Trophoblast cell (in vitro differentiated cells and primary cell): Measurements from ENCODE around the gene C5orf58.

Experiments used
- DNase-seq, 2 donors: peaks; one replicate each; pipeline ENCODE4 v3.0.0-alpha.2; 2016
- H2AFZ ChIP-seq: 2 replicates; pipeline ENCODE4 v1.6.1; 2013; ENCODE audit warnings: low read length, moderate library complexity, mild to moderate bottlenecking; ENCODE audit not compliant: insufficient read depth, poor library complexity
- H2AK5ac ChIP-seq: 2 replicates; pipeline ENCODE4 v1.6.1; 2013; ENCODE audit warnings: mild to moderate bottlenecking, low read length
- H2BK120ac ChIP-seq: 2 replicates; pipeline ENCODE4 v1.6.1; 2013; ENCODE audit warnings: low read length, mild to moderate bottlenecking, moderate library complexity; ENCODE audit not compliant: insufficient read depth, poor library complexity
- H2BK12ac ChIP-seq: 2 replicates; pipeline ENCODE4 v1.6.1; 2013; ENCODE audit warnings: mild to moderate bottlenecking, low read length, moderate library complexity
- H2BK5ac ChIP-seq: 2 replicates; pipeline ENCODE4 v1.6.1; 2013; ENCODE audit warnings: low read length, low read depth, moderate library complexity, mild to moderate bottlenecking; ENCODE audit not compliant: poor library complexity
- H3K14ac ChIP-seq: 2 replicates; pipeline ENCODE4 v1.6.1; 2013; ENCODE audit warnings: mild to moderate bottlenecking, low read length
- H3K18ac ChIP-seq: 2 replicates; pipeline ENCODE4 v1.6.1; 2013; ENCODE audit warnings: mild to moderate bottlenecking, low read length
- H3K23ac ChIP-seq: 2 replicates; pipeline ENCODE4 v1.6.1; 2013; ENCODE audit warnings: low read length
- H3K27ac ChIP-seq: 2 replicates; pipeline ENCODE4 v1.5.1; 2013; ENCODE audit warnings: low read depth, mild to moderate bottlenecking, inconsistent platforms, low read length, moderate library complexity
- H3K27me3 ChIP-seq: 2 replicates; pipeline ENCODE4 v1.6.1; 2013; ENCODE audit warnings: inconsistent platforms, mild to moderate bottlenecking, low read length, moderate library complexity; ENCODE audit not compliant: insufficient read depth
- H3K36me3 ChIP-seq, 2 experiments: 1 replicate in 1 of 2; 2 replicates in 1 of 2; pipeline ENCODE4 v1.6.1; 2013; ENCODE audit warnings: low read length in 2 of 2, mild to moderate bottlenecking in 2 of 2, moderate library complexity in 1 of 2; ENCODE audit not compliant: insufficient read depth in 2 of 2, control insufficient read depth in 1 of 2
- H3K4ac ChIP-seq: 2 replicates; pipeline ENCODE4 v1.6.1; 2013; ENCODE audit warnings: low read depth, mild to moderate bottlenecking, low read length, moderate library complexity
- H3K4me1 ChIP-seq, 2 experiments: 1 replicate in 1 of 2; 2 replicates in 1 of 2; pipeline ENCODE4 v1.6.1; 2013; ENCODE audit warnings: low read length in 2 of 2, mild to moderate bottlenecking in 2 of 2, moderate library complexity in 1 of 2; ENCODE audit not compliant: insufficient read depth in 2 of 2, control insufficient read depth in 1 of 2
- H3K4me2 ChIP-seq: 2 replicates; pipeline ENCODE4 v1.6.1; 2013; ENCODE audit warnings: inconsistent platforms, mild to moderate bottlenecking, low read length, moderate library complexity
- H3K4me3 ChIP-seq: 2 replicates; pipeline ENCODE4 v1.5.1; 2013; ENCODE audit warnings: mild to moderate bottlenecking, low read depth, low read length, inconsistent platforms
- H3K79me1 ChIP-seq: one replicate; pipeline ENCODE4 v1.6.1; 2013; ENCODE audit warnings: low read length
- H3K79me2 ChIP-seq: 2 replicates; pipeline ENCODE4 v1.6.1; 2013; ENCODE audit warnings: low read length, mild to moderate bottlenecking; ENCODE audit not compliant: control insufficient read depth, insufficient read depth, poor library complexity
- H3K9ac ChIP-seq: 2 replicates; pipeline ENCODE4 v1.6.1; 2013; ENCODE audit warnings: mild to moderate bottlenecking, low read length
- H3K9me3 ChIP-seq: 2 replicates; pipeline ENCODE4 v1.6.1; 2013; ENCODE audit warnings: low read depth, mild to moderate bottlenecking, control low read depth, inconsistent platforms, low read length; ENCODE audit not compliant: insufficient read depth
- H4K12ac ChIP-seq: 2 replicates; pipeline ENCODE4 v1.6.1; 2013; ENCODE audit warnings: low read depth, mild to moderate bottlenecking, low read length, moderate library complexity
- H4K8ac ChIP-seq: 2 replicates; pipeline ENCODE4 v1.6.1; 2013; ENCODE audit warnings: low read depth, mild to moderate bottlenecking, low read length, moderate library complexity
- H4K91ac ChIP-seq: one replicate; pipeline ENCODE4 v1.6.1; 2013; ENCODE audit warnings: low read depth, mild to moderate bottlenecking, low read length, moderate library complexity
- WGBS: extraction: QIAGEN DNeasy Blood & Tissue Kit; methylation state at CpG from one replicate; pipeline ENCODE4 v1.1.7; 2013; ENCODE audit warnings: missing lambda C conversion rate; ENCODE audit not compliant: insufficient read length, insufficient coverage; ENCODE audit errors: extremely low coverage; 5-methylcytosine and 5-hydroxymethylcytosine counted together

The C5orf58 gene

DNA sequence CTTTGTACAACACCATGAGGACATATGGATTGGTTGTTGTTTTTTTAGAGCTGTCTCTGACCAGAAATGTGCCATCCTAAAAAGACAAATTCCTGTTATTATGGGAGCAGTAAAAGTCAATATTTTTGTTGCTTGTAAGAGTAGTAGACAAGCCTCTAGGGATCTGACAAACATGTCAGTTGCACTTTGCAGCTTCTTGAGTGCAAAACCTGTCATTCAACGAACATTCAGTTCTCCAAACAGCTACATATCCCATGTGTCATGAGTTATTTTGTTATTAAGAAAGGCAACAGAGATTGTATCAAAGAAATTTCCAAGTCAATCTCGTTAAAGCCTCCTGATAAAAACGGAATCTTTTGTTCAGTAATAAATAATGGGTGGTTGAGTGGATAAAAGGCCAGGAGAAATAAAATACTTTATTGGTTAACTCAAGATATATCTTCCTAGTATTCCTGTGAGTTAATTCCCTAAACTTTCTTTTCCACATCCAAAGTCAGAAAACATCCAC is 18.1 kb downstream of the C5orf58 start:
- no peak overlapping the region for H3K23ac ChIP-seq
- no peak overlapping the region for H2BK5ac ChIP-seq
- WGBS, result no CpG with 5 or more reads among the region's 3 CpGs
- no peak for DNase-seq
- no peaks in the 10 kb centered on the region for H3K9me3 ChIP-seq
- no peaks in the 10 kb centered on the region for H3K79me1 ChIP-seq
- no peak overlapping the region for H2BK12ac ChIP-seq
- H3K9ac ChIP-seq, result no peak overlapping the region
- H3K4me1 ChIP-seq, result peaks cover 0 to 11% of the 10 kb centered on the region in 2 experiments
- H2BK120ac ChIP-seq, result no peak overlapping the region
- H2AK5ac ChIP-seq, result no peak overlapping the region
- H3K36me3 ChIP-seq, result no peaks in the 10 kb centered on the region
- no peak overlapping the region for H3K14ac ChIP-seq
- no peak overlapping the region for H3K4me3 ChIP-seq
- H2AFZ ChIP-seq, result no peak overlapping the region
- no peak overlapping the region for H3K4me2 ChIP-seq
- no peak overlapping the region for H3K18ac ChIP-seq
- no peak overlapping the region for H4K91ac ChIP-seq
- H4K8ac ChIP-seq, result no peak overlapping the region
- no peaks in the 10 kb centered on the region for H3K79me2 ChIP-seq
- H4K12ac ChIP-seq, result no peak overlapping the region
- H3K27ac ChIP-seq, result no peak overlapping the region
- no peak overlapping the region for H3K4ac ChIP-seq
- H3K27me3 ChIP-seq, result no peaks in the 10 kb centered on the region

DNA sequence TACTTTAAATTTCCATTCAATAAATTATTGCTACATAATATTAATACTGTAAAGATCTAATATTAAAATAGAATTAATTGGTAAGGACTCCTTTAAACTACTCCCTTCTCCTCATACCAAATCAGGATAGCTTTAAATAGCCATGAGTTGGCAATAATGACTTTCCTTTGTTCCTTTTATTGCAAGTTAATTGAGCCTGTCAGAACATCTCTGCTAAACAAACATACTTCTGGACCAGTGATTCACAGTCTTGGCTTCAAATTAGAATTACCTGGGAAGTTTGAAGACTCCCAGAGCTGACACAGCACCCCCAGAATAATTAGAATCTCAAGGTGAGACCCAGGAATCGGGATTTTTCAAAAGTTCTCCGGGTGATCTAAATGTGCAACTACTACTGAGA is 18.7 kb downstream of the C5orf58 start:
- H2AFZ ChIP-seq, result no peak overlapping the region
- no peak overlapping the region for H3K27ac ChIP-seq
- no peak overlapping the region for H3K14ac ChIP-seq
- H3K4me1 ChIP-seq, result peaks cover 0 to 9% of the 10 kb centered on the region in 2 experiments
- H3K4ac ChIP-seq, result no peak overlapping the region
- H2BK12ac ChIP-seq, result no peak overlapping the region
- no peak for DNase-seq
- no peak overlapping the region for H2AK5ac ChIP-seq
- H2BK120ac ChIP-seq, result no peak overlapping the region
- no peak overlapping the region for H4K8ac ChIP-seq
- H3K36me3 ChIP-seq, result no peaks in the 10 kb centered on the region
- H3K23ac ChIP-seq, result no peak overlapping the region
- no peak overlapping the region for H4K91ac ChIP-seq
- no peak overlapping the region for H3K4me2 ChIP-seq
- WGBS, result no CpG with 5 or more reads among the region's 2 CpGs
- H3K9me3 ChIP-seq, result no peaks in the 10 kb centered on the region
- H3K9ac ChIP-seq, result no peak overlapping the region
- H4K12ac ChIP-seq, result no peak overlapping the region
- H3K27me3 ChIP-seq, result no peaks in the 10 kb centered on the region
- no peaks in the 10 kb centered on the region for H3K79me1 ChIP-seq
- H3K4me3 ChIP-seq, result no peak overlapping the region
- no peak overlapping the region for H3K18ac ChIP-seq
- H2BK5ac ChIP-seq, result no peak overlapping the region
- H3K79me2 ChIP-seq, result no peaks in the 10 kb centered on the region

GRCh38 chr5:170252109-170252508 is 19.3 kb downstream of the C5orf58 start:
- Histone ChIP-seq H3K4ac (no peak overlapping the region), H2BK5ac (no peak overlapping the region), H3K14ac (no peak overlapping the region), H3K4me1 (peaks cover 0 to 8% of the 10 kb centered on the region in 2 experiments), H3K23ac (no peak overlapping the region), H3K79me2 (no peaks in the 10 kb centered on the region), H3K4me3 (no peak overlapping the region), H3K9me3 (no peaks in the 10 kb centered on the region), H3K79me1 (no peaks in the 10 kb centered on the region), H2AK5ac (no peak overlapping the region), H3K18ac (no peak overlapping the region), H3K9ac (peak overlapping the region; percentile 67), H3K27me3 (no peaks in the 10 kb centered on the region), H4K91ac (no peak overlapping the region), H2BK12ac (no peak overlapping the region), H4K8ac (no peak overlapping the region), H3K36me3 (no peaks in the 10 kb centered on the region), H4K12ac (no peak overlapping the region), H2AFZ (no peak overlapping the region), H2BK120ac (no peak overlapping the region), H3K4me2 (no peak overlapping the region), H3K27ac (no peak overlapping the region)
- DNase-seq, result no peak
- no CpG with 5 or more reads among the region's 3 CpGs for WGBS

DNA sequence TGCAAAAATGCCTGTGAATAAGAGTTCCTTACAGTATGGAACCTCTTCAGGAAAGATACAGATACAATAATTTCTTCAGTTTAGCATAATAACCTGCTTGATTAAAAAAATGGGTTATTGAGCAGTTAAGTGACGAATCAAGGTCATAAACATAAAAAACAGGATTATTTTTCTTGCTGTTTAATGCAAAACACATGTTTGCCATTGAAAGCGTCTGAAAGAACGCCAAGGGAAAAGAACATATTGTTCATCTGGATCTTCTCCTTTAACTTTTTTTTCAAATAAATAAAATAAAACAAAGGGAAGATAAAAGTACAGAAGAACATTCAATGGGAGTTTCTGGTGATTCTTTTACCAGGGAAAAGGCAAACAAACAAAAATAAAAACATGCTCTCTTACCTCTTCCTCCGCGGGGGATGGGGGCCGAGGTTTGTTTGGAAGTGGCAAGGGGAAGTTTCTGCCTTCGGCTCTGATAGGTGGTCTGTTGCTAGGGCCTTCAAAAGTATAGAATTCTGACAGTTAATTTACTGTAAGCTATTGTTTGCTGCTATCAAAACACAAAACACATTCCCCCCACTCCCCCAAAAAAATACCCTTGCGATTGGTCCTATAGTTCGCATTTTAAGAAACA is 20.1 kb downstream of the C5orf58 start:
- Histone ChIP-seq H4K91ac (no peak overlapping the region), H3K4me1 (peaks cover 0 to 8% of the 10 kb centered on the region in 2 experiments), H3K79me2 (no peaks in the 10 kb centered on the region), H2AK5ac (no peak overlapping the region), H2AFZ (no peak overlapping the region), H3K79me1 (no peaks in the 10 kb centered on the region), H3K9ac (no peak overlapping the region), H2BK120ac (no peak overlapping the region), H3K9me3 (no peaks in the 10 kb centered on the region), H3K4me3 (no peak overlapping the region), H3K4me2 (no peak overlapping the region), H4K8ac (no peak overlapping the region), H3K23ac (no peak overlapping the region), H3K4ac (no peak overlapping the region), H3K36me3 (no peaks in the 10 kb centered on the region), H3K14ac (no peak overlapping the region), H3K18ac (no peak overlapping the region), H4K12ac (no peak overlapping the region), H3K27me3 (no peaks in the 10 kb centered on the region), H2BK5ac (no peak overlapping the region), H2BK12ac (no peak overlapping the region), H3K27ac (no peak overlapping the region)
- no peak for DNase-seq
- no CpG with 5 or more reads among the region's 9 CpGs for WGBS
